HG03196 (cell line): ENCODE results near the gene PRCD.
"Not testable (repeated sequence)": the region's sequence is repeated elsewhere in the genome, so short reads cannot be mapped to it uniquely, and the experiment has no call there.

Experiments used
- ATAC-seq: cut with Tn5 transposase; IDR thresholded peaks from one replicate; pipeline ENCODE4 v1.9.1; 2021; ENCODE audit not compliant: unreplicated experiment

PRCD gene

GRCh38 chr17:76502341-76503211 is 37.3 kb upstream of the PRCD start:
- no peak for ATAC-seq

GRCh38 chr17:76504117-76504516 is 35.7 kb upstream of the PRCD start:
- no peak for ATAC-seq

GRCh38 chr17:76506408-76507345 is 33.2 kb upstream of the PRCD start:
- no peak for ATAC-seq

GRCh38 chr17:76508472-76509063 is 31.3 kb upstream of the PRCD start:
- ATAC-seq = not testable (repeated sequence)

- ATAC-seq = no peak
These were observed 29.0 kb upstream of the PRCD start for GRCh38 chr17:76510831-76511244.

- no peak for ATAC-seq
These were observed 28.0 kb upstream of the PRCD start for GRCh38 chr17:76511668-76512365.

GRCh38 chr17:76512366-76513305 is 27.2 kb upstream of the PRCD start:
- ATAC-seq = no peak

GRCh38 chr17:76513306-76513692 is 26.5 kb upstream of the PRCD start:
- no peak for ATAC-seq

GRCh38 chr17:76514355-76514754 is 25.5 kb upstream of the PRCD start:
- ATAC-seq = not testable (repeated sequence)

GRCh38 chr17:76515274-76515949 is 24.4 kb upstream of the PRCD start:
- ATAC-seq = peak; percentile 60

- ATAC-seq = no peak
These were observed 22.2 kb upstream of the PRCD start for GRCh38 chr17:76517638-76518038.

- no peak for ATAC-seq
These were observed 20.5 kb upstream of the PRCD start for GRCh38 chr17:76519048-76519966.

GRCh38 chr17:76521262-76521661 is 18.6 kb upstream of the PRCD start:
- ATAC-seq = no peak

GRCh38 chr17:76521683-76522082 is 18.2 kb upstream of the PRCD start:
- not testable (repeated sequence) for ATAC-seq

- no peak for ATAC-seq
These were observed 16.5 kb upstream of the PRCD start for GRCh38 chr17:76523084-76524037.

- no peak for ATAC-seq
These were observed 15.0 kb upstream of the PRCD start for GRCh38 chr17:76524598-76525512.
